Esophagus squamous epithelium (tissue), 4 donors: Measurements from ENCODE around the gene LILRB5.
A peak's percentile ranks its signal among the peaks of the same experiment; 100 is the strongest.

Experiments used
- CTCF ChIP-seq, 6 experiments: fragments of 450-650 bp in 4 of 6; fragments of 200-600 bp in 2 of 6; sonication (generic) in 2 of 6; IDR thresholded peaks; one replicate each; pipeline ENCODE4 v1.5.1; 2016 to 2019; ENCODE audit warnings: antibody characterized with exemption in 6 of 6, mild to moderate bottlenecking in 4 of 6, moderate library complexity in 4 of 6
- POLR2A ChIP-seq, 4 donors: fragments of 450-650 bp; IDR thresholded peaks; one replicate each; pipeline ENCODE4 v1.6.1; 2017; ENCODE audit warnings: antibody characterized with exemption in 4 of 4, mild to moderate bottlenecking in 4 of 4, moderate library complexity in 3 of 4

- TF ChIP-seq CTCF (IDR thresholded peaks at IDR 0.05) (no peak), POLR2A (IDR thresholded peaks at IDR 0.05) (peak in 1 of 4 donors; percentile 20)
These were observed 50.8 kb downstream of the LILRB5 start for GRCh38 chr19:54206030-54206830.
